Measurements from ENCODE around the gene LIPC.

LIPC gene

GRCh38 chr15:58431221-58432149 is at the start of gene LIPC:
Gene LIPC, plus strand, starts transcription at chr15:58431991. Its CDS starts 42 bp downstream, at chr15:58432033.
- in situ Hi-C loops (cut with MboI; ENCODE audit: low sequenced_read_pairs): no loop called here

GRCh38 chr15:58383876-58384275 is 47.9 kb upstream of the LIPC start:
- in situ Hi-C loops (cut with MboI; ENCODE audit: low sequenced_read_pairs): no loop called here

DNA sequence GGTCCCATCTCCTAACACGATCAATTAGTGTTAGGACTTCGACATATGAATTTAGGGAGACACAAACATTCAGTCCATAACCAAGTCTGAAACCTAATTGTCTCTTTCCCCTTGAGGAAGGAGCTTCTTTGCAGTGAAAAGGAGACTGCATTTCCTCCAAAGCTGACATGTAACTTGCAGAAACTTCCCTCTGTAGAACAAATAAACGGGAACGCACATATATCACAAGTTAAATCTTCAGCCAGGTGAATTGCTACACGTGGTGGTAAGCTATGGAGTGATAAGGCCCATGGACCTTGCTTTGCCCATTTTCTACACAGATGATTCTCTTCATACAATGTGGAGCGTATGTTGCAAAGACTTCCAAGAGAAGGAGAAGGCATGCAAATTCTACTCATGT is 47.1 kb upstream of the LIPC start:
- in situ Hi-C loops (cut with MboI; ENCODE audit: low sequenced_read_pairs): no loop called here

DNA sequence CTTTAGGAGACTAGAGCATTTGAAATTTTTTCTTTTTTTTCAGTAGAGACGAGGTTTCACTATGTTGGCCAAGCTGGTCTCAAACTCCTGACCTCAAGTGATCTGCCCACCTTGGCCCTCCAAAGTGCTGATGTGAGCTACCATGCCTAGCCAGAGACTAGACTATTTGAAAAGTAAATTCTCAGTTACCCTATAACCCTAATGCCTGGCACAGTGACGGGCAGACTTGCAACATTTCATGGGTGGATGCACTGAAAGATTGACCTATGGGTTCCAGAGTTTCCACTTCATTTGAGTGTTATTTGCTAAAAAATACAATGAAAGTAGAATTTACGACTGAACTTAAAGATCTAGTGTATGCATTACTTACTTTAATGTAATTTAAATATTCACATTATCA is 45.7 kb upstream of the LIPC start:
- in situ Hi-C loops (cut with MboI; ENCODE audit: low sequenced_read_pairs): no loop called here

DNA sequence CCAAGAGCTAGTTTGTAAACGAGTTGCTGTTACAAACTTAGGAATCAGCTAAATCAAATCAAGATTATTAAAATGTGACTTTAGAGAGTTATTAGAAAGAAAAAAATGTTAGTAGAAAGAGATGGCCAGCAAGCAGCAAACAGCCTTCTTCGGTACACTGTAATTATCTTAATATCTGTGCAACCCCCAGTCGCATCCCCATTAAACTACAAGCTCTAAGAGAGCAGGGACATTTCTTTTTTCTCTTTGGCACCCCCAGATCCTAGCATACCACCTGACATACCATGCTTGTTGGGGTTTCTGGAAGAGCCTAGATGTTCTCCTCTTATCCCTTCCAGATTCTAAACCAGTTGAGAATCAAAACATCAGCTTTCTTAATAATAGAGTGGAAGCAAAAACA is 45.1 kb upstream of the LIPC start:
- in situ Hi-C loops (cut with MboI; ENCODE audit: low sequenced_read_pairs): no loop called here

GRCh38 chr15:58387130-58387529 is 44.7 kb upstream of the LIPC start:
- in situ Hi-C loops (cut with MboI; ENCODE audit: low sequenced_read_pairs): no loop called here

- in situ Hi-C loops (cut with MboI; ENCODE audit: low sequenced_read_pairs): no loop called here
Measured at GRCh38 chr15:58388211-58388610, 43.6 kb upstream of the LIPC start.

DNA sequence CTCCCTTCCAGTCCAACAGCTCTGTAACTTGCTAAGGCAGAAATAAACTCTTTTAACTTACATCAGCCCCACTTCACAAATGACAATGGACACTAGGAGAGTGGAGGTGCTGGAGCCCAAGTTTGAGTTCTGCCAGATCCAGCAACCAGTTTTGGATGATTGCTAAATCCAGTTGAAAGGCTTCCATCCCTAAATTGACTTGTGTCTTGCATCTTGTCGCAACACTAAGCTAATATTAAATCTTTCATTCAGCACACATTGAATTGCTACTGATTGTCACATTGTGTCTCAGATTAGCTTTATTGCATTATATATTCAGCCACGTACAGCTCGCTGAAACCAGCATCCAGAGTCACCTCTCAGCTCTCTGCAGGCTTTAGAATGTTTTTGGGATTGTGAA is 41.7 kb upstream of the LIPC start:
- in situ Hi-C loops (cut with MboI; ENCODE audit: low sequenced_read_pairs): no loop called here

DNA sequence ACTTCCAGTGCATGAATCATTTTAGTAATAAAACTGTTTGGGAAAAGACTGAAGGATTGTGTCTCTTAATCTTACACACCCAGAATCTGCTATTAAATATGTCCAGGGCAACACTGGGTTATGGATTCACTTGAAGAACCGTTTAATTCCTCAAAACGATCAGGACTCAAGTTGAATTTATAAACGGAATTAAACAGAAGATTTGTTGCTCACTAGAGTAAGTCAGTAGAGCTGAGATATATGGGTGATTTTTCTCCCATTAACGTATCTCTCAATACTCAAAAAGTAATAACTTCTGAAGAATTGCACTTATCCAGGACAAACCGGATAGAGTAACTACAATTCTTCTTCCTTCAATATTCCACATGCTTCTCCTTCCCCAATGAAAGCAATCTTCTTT is 41.1 kb upstream of the LIPC start:
- in situ Hi-C loops (cut with MboI; ENCODE audit: low sequenced_read_pairs): no loop called here

DNA sequence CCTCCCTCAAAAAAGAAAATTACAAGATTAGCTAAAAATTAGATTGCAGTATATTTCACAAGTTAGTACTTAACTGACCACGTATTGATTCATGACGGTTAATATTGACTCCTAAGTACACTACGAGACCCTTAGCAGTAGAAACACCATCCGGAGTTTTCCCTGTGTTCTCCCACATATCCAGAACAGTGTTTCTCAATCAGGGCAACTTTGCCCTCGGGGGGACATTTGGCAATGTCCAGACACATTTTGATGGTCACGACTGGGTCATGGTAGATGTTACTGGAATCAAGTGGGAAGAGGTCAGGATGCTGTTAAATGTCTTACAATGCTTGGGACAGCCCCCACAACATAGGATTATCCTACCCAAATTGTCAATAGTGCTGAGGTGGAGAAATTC is 40.7 kb upstream of the LIPC start:
- in situ Hi-C loops (cut with MboI; ENCODE audit: low sequenced_read_pairs): no loop called here

DNA sequence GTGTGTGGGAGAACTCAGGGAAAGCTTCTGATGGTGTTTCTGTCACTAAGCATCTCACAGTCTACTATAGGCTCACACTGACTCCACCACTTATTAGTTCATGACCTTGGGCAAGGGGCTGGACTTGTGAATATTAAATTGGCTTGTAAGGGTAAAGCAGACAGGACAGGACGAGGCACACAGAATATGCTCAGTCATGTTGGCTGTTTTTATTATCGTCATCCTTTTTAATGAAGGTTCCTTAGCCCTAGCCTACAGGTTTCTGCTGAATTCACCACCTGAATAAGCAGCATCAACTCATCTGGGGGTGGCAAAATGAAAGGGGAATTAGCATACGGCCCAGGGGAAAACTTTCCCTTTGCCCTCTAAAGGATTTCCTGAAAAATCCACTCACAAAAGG is 39.6 kb upstream of the LIPC start:
- in situ Hi-C loops (cut with MboI; ENCODE audit: low sequenced_read_pairs): no loop called here

DNA sequence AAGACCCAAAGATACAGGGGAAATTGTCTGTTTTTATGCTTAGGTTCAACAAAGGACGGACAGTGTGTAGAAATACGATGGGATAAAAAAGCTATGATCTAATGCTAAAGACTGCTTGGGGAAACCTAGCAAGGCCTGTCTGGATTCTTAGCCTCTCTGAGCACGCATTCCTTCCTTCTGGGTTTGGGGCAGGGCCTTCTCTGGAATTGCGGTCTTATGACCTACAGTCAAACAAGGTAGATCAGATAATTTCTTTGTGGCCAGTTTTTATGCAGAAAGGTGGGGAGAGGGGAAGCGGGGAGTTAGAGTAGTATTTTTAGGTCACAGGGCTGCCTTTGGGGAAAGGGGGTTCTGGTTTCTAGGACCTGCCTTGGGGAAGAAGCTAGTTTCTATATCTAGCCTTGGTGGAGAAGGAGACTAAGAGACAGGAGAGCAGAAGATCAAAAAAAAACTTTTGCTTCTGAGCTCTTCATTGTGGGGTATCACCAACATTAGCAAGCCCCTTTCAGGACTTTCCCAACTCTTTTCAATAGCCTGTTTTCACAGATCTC is 39.1 kb upstream of the LIPC start:
- in situ Hi-C loops (cut with MboI; ENCODE audit: low sequenced_read_pairs): no loop called here

DNA sequence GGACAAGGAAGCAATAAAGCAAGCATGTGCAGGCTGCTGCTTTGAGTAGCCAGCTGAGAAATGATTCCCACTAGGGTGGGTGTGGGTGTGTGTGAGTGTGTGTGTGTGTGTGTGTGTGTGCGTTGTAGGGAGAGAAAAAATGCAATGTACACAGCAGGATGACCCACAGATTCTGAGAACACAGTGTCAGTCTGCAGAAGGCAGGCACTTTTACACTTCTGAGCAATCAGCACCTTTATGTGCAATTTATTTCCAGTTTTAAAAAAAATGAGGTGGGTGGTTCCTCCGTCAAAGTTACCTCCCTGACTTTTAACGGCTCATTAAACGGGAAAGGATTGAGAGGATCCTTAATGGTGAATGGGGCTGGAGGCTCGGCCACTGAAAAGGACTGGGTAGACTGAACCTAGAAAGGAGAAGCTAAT is 38.5 kb upstream of the LIPC start:
- in situ Hi-C loops (cut with MboI; ENCODE audit: low sequenced_read_pairs): no loop called here

DNA sequence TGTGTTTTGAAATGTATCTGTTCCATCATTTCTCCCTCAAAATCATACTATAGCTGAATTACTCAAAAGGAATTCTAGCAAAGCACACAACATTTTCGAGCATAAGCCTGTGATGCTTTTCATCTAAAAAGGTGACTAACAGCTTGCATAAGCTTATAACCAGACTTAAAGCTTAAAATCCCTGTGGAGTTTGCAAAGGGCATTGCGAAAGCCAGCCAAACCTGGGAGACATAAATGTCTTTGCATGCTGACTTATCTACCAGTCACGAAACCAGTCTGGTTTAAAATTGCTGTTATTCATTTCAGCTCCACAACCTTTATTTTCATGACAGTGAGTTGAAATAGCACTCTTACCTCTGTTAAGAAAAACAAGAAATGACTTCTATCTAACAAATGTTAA is 35.6 kb upstream of the LIPC start:
- in situ Hi-C loops (cut with MboI; ENCODE audit: low sequenced_read_pairs): no loop called here

GRCh38 chr15:58398071-58398470 is 33.7 kb upstream of the LIPC start:
- in situ Hi-C loops (cut with MboI; ENCODE audit: low sequenced_read_pairs): no loop called here

DNA sequence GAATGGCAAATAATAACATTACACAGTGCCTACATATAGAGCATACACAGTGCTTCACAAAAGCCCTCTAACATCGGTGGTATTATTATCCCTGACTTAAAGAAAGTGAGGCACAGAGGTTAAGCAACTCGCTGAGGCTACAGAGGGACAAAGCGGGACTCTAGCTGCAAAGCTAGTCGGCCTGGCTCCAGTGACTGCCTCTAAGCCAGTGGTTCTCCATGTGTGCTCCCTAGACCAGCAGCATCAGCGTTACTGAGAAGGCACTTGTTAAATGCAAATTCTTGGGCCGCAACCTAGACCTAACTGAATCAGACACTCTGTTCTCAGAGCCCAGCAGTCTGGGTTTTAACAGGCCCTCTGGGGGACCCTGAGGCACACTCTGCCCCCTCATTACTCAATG is 33.1 kb upstream of the LIPC start:
- in situ Hi-C loops (cut with MboI; ENCODE audit: low sequenced_read_pairs): no loop called here

- in situ Hi-C loops (cut with MboI; ENCODE audit: low sequenced_read_pairs): no loop called here
Measured at GRCh38 chr15:58399739-58400138, 32.1 kb upstream of the LIPC start.

DNA sequence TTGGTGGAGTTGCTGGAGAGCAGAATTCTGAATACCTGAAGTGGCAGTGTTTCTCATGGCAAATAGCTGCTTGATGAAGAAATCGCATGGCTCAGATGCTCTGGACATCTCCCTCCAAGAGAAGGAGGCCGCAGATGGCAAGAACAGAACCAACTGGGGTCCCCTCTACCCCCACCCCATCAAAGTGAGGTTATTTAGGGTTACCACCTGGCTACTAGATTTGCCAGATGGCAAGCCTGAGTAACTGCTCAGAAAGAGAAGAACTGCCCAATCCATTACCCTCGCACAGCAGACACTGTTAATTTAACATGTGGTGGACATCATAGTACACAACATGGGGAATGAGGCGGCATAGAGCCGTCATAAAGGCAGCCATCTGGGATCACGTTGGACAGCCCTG is 30.5 kb upstream of the LIPC start:
- in situ Hi-C loops (cut with MboI; ENCODE audit: low sequenced_read_pairs): no loop called here

GRCh38 chr15:58401991-58402649 is 29.7 kb upstream of the LIPC start:
- in situ Hi-C loops (cut with MboI; ENCODE audit: low sequenced_read_pairs): no loop called here

- in situ Hi-C loops (cut with MboI; ENCODE audit: low sequenced_read_pairs): no loop called here
Measured at GRCh38 chr15:58403581-58403980, 28.2 kb upstream of the LIPC start.

- in situ Hi-C loops (cut with MboI; ENCODE audit: low sequenced_read_pairs): no loop called here
Measured at GRCh38 chr15:58404020-58404419, 27.8 kb upstream of the LIPC start.

GRCh38 chr15:58404722-58405121 is 27.1 kb upstream of the LIPC start:
- in situ Hi-C loops (cut with MboI; ENCODE audit: low sequenced_read_pairs): no loop called here

Measured in HL-60/S4 (cell line).